Mucosa of descending colon (tissue), 3 donors: ENCODE data around the gene ZNF80. TPM values are rescaled to one million over a fixed set of nuclear protein-coding genes. Genes with fewer than 3 reads are reported as not detected.

Experiments
- ATAC-seq: fragments of 200-7000 bp; cut with Tn5 transposase; one replicate; pipeline ENCODE4 v1.9.1; 2020; ENCODE audit warnings: mild to moderate bottlenecking, moderate library complexity
- DNase-seq, 3 donors: peaks; one replicate each; pipeline ENCODE4 v3.0.0-alpha.2; 2020
- H3K36me3 ChIP-seq: fragments of 200-600 bp; one replicate; pipeline ENCODE4 v1.8.0; 2021; ENCODE audit warnings: low read depth, mild to moderate bottlenecking
- H3K4me1 ChIP-seq: fragments of 200-600 bp; one replicate; pipeline ENCODE4 v1.8.0; 2021; ENCODE audit warnings: low read depth, mild to moderate bottlenecking
- H3K4me3 ChIP-seq: fragments of 200-600 bp; one replicate; pipeline ENCODE4 v1.8.0; 2021; ENCODE audit warnings: mild to moderate bottlenecking
- H3K9me3 ChIP-seq: fragments of 200-600 bp; one replicate; pipeline ENCODE4 v1.8.0; 2021; ENCODE audit warnings: mild to moderate bottlenecking
- CTCF ChIP-seq: fragments of 200-600 bp; IDR thresholded peaks from one replicate; pipeline ENCODE4 v1.8.0; 2022; ENCODE audit warnings: antibody characterized with exemption, mild to moderate bottlenecking
- intact Hi-C, 2 donors: fragments of 100-400 bp; cut with DNase I in 1 of 2; cut with micrococcal nuclease in 1 of 2; formaldehyde crosslinking; loops; one replicate each; pipeline versions ENCODE4 v1.11.0 to v1.11.1; 2022; cut with DNase I, micrococcal nuclease
- total RNA-seq, 3 donors: library from RNA; stranded (reverse); fragmentation: NEBNext Ultra II Directional in 2 of 3; extraction: Animal tissue kit (Norgen Biotek cat#: 25700) in 2 of 3; gene quantifications; one replicate each; pipeline versions ENCODE4 v1.2.1 to v1.2.4, GENCODE V29; 2021 to 2023
- donor health status: DM: no; HTN: no; CAD: no; lungs with moderate emphysema.
- donor health status: DM: no; HTN: no; CAD: no.
- donor health status: DM: no; HTN: yes; CAD: no.

Gene ZNF80
- total RNA-seq, 3 donors from 2014 or later: 0.19 TPM; not detected in 2

- H3K9me3 ChIP-seq: no peaks in the 10 kb centered on the region
These were observed 31.8 kb downstream of the ZNF80 start for GRCh38 chr3:114205541-114205940.

GRCh38 chr3:114194750-114195149, 42.6 kb downstream of the ZNF80 start:
- H3K4me3 ChIP-seq: no peak overlapping the region
- no peak for TF ChIP-seq CTCF
- DNase-seq: no peak
- no peaks in the 10 kb centered on the region for H3K36me3 ChIP-seq
- intact Hi-C loops: no loop called here
- no peaks in the 10 kb centered on the region for H3K9me3 ChIP-seq
- no peak for ATAC-seq
- H3K4me1 ChIP-seq: no peaks in the 10 kb centered on the region

More at GRCh38 chr3:114205541-114205940, 31.8 kb downstream of the ZNF80 start:
- ATAC-seq (no peak), DNase-seq (no peak)
- H3K4me1 ChIP-seq: no peaks in the 10 kb centered on the region
- H3K4me3 ChIP-seq: no peak overlapping the region
- no peak for TF ChIP-seq CTCF
- H3K36me3 ChIP-seq: no peaks in the 10 kb centered on the region
- intact Hi-C loops: no loop called here

- H3K36me3 ChIP-seq: no peaks in the 10 kb centered on the region
- DNase-seq (no peak), ATAC-seq (no peak)
- no peaks in the 10 kb centered on the region for H3K9me3 ChIP-seq
- H3K4me1 ChIP-seq: no peaks in the 10 kb centered on the region
- intact Hi-C loops: no loop called here
- H3K4me3 ChIP-seq: no peak overlapping the region
- TF ChIP-seq CTCF: no peak
These were observed 45.2 kb downstream of the ZNF80 start for GRCh38 chr3:114192136-114192535.

GRCh38 chr3:114186501-114186900, 50.9 kb downstream of the ZNF80 start:
- no peak overlapping the region for H3K4me3 ChIP-seq
- DNase-seq (no peak), ATAC-seq (no peak)
- intact Hi-C loops: no loop called here
- no peaks in the 10 kb centered on the region for H3K36me3 ChIP-seq
- H3K9me3 ChIP-seq: no peaks in the 10 kb centered on the region
- H3K4me1 ChIP-seq: no peaks in the 10 kb centered on the region
- no peak for TF ChIP-seq CTCF

Other genes starting within 250 kb of the ZNF80 start
- gene CCDC191, start 181.1 kb downstream of the ZNF80 start, total RNA-seq: 1 to 10 TPM; 3.9 to 6.2 (median 5.0) TPM
- gene QTRT2, start 180.8 kb downstream of the ZNF80 start, total RNA-seq: 10 to 100 TPM; 17.9 to 29.1 (median 21.2) TPM
- gene DRD3, start 58.5 kb downstream of the ZNF80 start, total RNA-seq: not detected
- 1 to 10 TPM in 1 of 3 donors, under 1 TPM in 2; 0.54 to 1.6 (median 0.84) TPM for gene TIGIT, start 56.5 kb upstream of the ZNF80 start, total RNA-seq